ENCODE measurements around the gene FAM135A. TPM values are rescaled to one million over a fixed set of nuclear protein-coding genes. Genes with fewer than 3 reads are reported as not detected.
A peak's percentile ranks its signal among the peaks of the same experiment; 100 is the strongest.
"Not testable (repeated sequence)": the region's sequence is repeated elsewhere in the genome, so short reads cannot be mapped to it uniquely, and the experiment has no call there.

Gene FAM135A
- total RNA-seq, 6 donors from 2014 or later: 13.7 to 57.9 (median 29.2) TPM

GRCh38 chr6:70599187-70599586, 185.9 kb downstream of the FAM135A start:
- DNase-seq (no peak), ATAC-seq (ENCODE audit: low FRiP score in 2 of 2) (no peak)
- WGBS, 2 donors: 67 to 80% methylated on average over 4 of the region's 4 CpGs
- Histone ChIP-seq H3K4me3 (no peak overlapping the region), H3K4me1 (no peaks in the 10 kb centered on the region), H3K36me3 (no peaks in the 10 kb centered on the region), H3K27ac (no peak overlapping the region), H3K27me3 (no peaks in the 10 kb centered on the region), H3K9me3 (peaks cover 0 to 7% (median 0%) of the 10 kb centered on the region in 4 donors)
- no peak for TF ChIP-seq CTCF (IDR thresholded peaks at IDR 0.05)
- no peak for TF ChIP-seq POLR2AphosphoS5 (IDR thresholded peaks at IDR 0.05)
- no peak for TF ChIP-seq EP300 (IDR thresholded peaks at IDR 0.05)
- no peak for TF ChIP-seq POLR2A (IDR thresholded peaks at IDR 0.05)

- Histone ChIP-seq H3K4me1 (no peaks in the 10 kb centered on the region), H3K4me3 (no peak overlapping the region), H3K36me3 (no peaks in the 10 kb centered on the region), H3K9me3 (peaks cover 0 to 11% (median 0%) of the 10 kb centered on the region in 4 donors), H3K27ac (no peak overlapping the region), H3K27me3 (no peaks in the 10 kb centered on the region)
- ATAC-seq (ENCODE audit: low FRiP score in 2 of 2) (no peak), DNase-seq (no peak)
- no peak for TF ChIP-seq CTCF (IDR thresholded peaks at IDR 0.05)
- 76 to 92% methylated on average over 3 of the region's 3 CpGs for WGBS, 2 donors
Measured at GRCh38 chr6:70601014-70601413, 187.7 kb downstream of the FAM135A start.

- TF ChIP-seq CTCF (IDR thresholded peaks at IDR 0.05) (no peak), POLR2A (IDR thresholded peaks at IDR 0.05) (no peak), EP300 (IDR thresholded peaks at IDR 0.05) (no peak), POLR2AphosphoS5 (IDR thresholded peaks at IDR 0.05) (no peak)
- 80 to 90% methylated on average over 6 of the region's 6 CpGs for WGBS, 2 donors
- no peak for DNase-seq
- no peak overlapping the region for H3K4me3 ChIP-seq
- H3K9me3 ChIP-seq: peaks cover 0 to 11% (median 0%) of the 10 kb centered on the region in 4 donors
- no peaks in the 10 kb centered on the region for H3K4me1 ChIP-seq
- no peak for ATAC-seq (ENCODE audit: low FRiP score in 2 of 2)
- H3K27ac ChIP-seq: no peak overlapping the region
- no peaks in the 10 kb centered on the region for H3K36me3 ChIP-seq
- no peaks in the 10 kb centered on the region for H3K27me3 ChIP-seq
Measured at GRCh38 chr6:70604254-70604653, 190.9 kb downstream of the FAM135A start.

GRCh38 chr6:70607371-70607770, 194.1 kb downstream of the FAM135A start:
- not testable (repeated sequence) for ATAC-seq (ENCODE audit: low FRiP score in 2 of 2); H3K4me1 ChIP-seq; H3K27me3 ChIP-seq; H3K4me3 ChIP-seq; H3K36me3 ChIP-seq; DNase-seq; H3K27ac ChIP-seq
- H3K9me3 ChIP-seq: peaks cover 0 to 11% (median 0%) of the 10 kb centered on the region in 4 donors
- 85 to 90% methylated on average over 2 of the region's 2 CpGs for WGBS, 2 donors

GRCh38 chr6:70609181-70609580, 195.9 kb downstream of the FAM135A start:
- not testable (repeated sequence) for H3K4me1 ChIP-seq; H3K9me3 ChIP-seq; H3K36me3 ChIP-seq; H3K27me3 ChIP-seq; H3K27ac ChIP-seq; ATAC-seq (ENCODE audit: low FRiP score in 2 of 2); H3K4me3 ChIP-seq
- 89 to 95% methylated on average over 13 of the region's 13 CpGs for WGBS, 2 donors
- DNase-seq: peak in 1 of 2 donors; percentile 63

Small RNA genes lying within 50 kb of the gene (small RNA-seq; reads per million reads assigned to genes)
- 0 reads per million in 4 donors for gene RNU7-48P

Other genes with a start within 250 kb of the FAM135A start
- gene COL9A1, start 110.4 kb upstream of the FAM135A start, total RNA-seq: under 1 TPM in 1 of 6 donors, not detected in 5; 0.30 TPM
- 10 to 100 TPM in 3 of 6 donors, 1 to 10 TPM in 3; 5.2 to 14.2 (median 8.8) TPM for gene SDHAF4, start 153.4 kb downstream of the FAM135A start, total RNA-seq

Data from upper lobe of left lung (tissue), 6 donors.